ENCODE results near the gene CCL4.

CCL4 gene

GRCh38 chr17:36063786-36064541 is 39.7 kb upstream of the CCL4 start, which contains the start of gene CCL18:
TSS of gene CCL18 (plus strand) at chr17:36064272. CDS start at chr17:36064343, 71 bp downstream.
- no peak for TF ChIP-seq CTCF (IDR thresholded peaks at IDR 0.05; ENCODE audit: control extremely low read depth, extremely low read depth, low read depth, missing control alignments)
- ChIA-PET POLR2A (no interaction called here), CTCF (interaction anchor here (0.8 to 4.4 kb wide), 4 partner anchors 8 to 95 kb away, joined by 3 to 27 read pairs (median 6); no protein-coding TSS in a partner anchor)
- DNase-seq (ENCODE audit: extremely low spot score), result no peak

- POLR2A ChIA-PET, result no interaction called here
- CTCF ChIA-PET, result interaction anchor here (1.0 to 2.7 kb wide), 6 partner anchors 11 to 97 kb away, joined by 3 to 10 read pairs (median 4); partner anchors contain the start of gene CCL16
- no peak for TF ChIP-seq CTCF (IDR thresholded peaks at IDR 0.05; ENCODE audit: control extremely low read depth, extremely low read depth, low read depth, missing control alignments)
- DNase-seq (ENCODE audit: extremely low spot score), result no peak
These were observed 37.2 kb upstream of the CCL4 start for GRCh38 chr17:36066365-36066985.

GRCh38 chr17:36068524-36068923 is 35.1 kb upstream of the CCL4 start:
- no peak for DNase-seq (ENCODE audit: extremely low spot score)
- ChIA-PET POLR2A (no interaction called here), CTCF (interaction anchor here (1.1 to 11.3 kb wide), 5 partner anchors 12 to 257 kb away, joined by 3 to 131 read pairs (median 9); no protein-coding TSS in a partner anchor)
- TF ChIP-seq CTCF (IDR thresholded peaks at IDR 0.05; ENCODE audit: control extremely low read depth, extremely low read depth, low read depth, missing control alignments), result no peak

- POLR2A ChIA-PET, result no interaction called here
- no peak for DNase-seq (ENCODE audit: extremely low spot score)
- no peak for TF ChIP-seq CTCF (IDR thresholded peaks at IDR 0.05; ENCODE audit: control extremely low read depth, extremely low read depth, low read depth, missing control alignments)
- CTCF ChIA-PET, result interaction anchor here (1.1 to 11.3 kb wide), 5 partner anchors 13 to 257 kb away, joined by 3 to 131 read pairs (median 9); no protein-coding TSS in a partner anchor
These were observed 34.5 kb upstream of the CCL4 start for GRCh38 chr17:36069136-36069535.

- ChIA-PET POLR2A (no interaction called here), CTCF (interaction anchor here (0.7 to 11.3 kb wide), 7 partner anchors 8 to 95 kb away, joined by 3 to 131 read pairs (median 27); partner anchors contain the start of genes CCL15 and CCL18)
- TF ChIP-seq CTCF (IDR thresholded peaks at IDR 0.05; ENCODE audit: control extremely low read depth, extremely low read depth, low read depth, missing control alignments), result no peak
- DNase-seq (ENCODE audit: extremely low spot score), result no peak
These were observed 33.2 kb upstream of the CCL4 start for GRCh38 chr17:36070427-36070826.

- no peak for TF ChIP-seq CTCF (IDR thresholded peaks at IDR 0.05; ENCODE audit: control extremely low read depth, extremely low read depth, low read depth, missing control alignments)
- ChIA-PET CTCF (interaction anchor here (1.1 to 11.3 kb wide), 30 partner anchors 9 to 222 kb away, joined by 3 to 131 read pairs (median 11); partner anchors contain the start of genes CCL14, CCL15, CCL16 and CCL18), POLR2A (no interaction called here)
- no peak for DNase-seq (ENCODE audit: extremely low spot score)
These were observed 31.9 kb upstream of the CCL4 start for GRCh38 chr17:36071751-36072150.

Data from GM10248 (cell line).